GM12878 (cell line): ENCODE data around the gene FGGY. TPM values are rescaled to one million over a fixed set of nuclear protein-coding genes. Genes with fewer than 3 reads are reported as not detected.

Experiments used
- ATAC-seq: fragments of 200-7000 bp; cut with Tn5 transposase; 3 replicates; pipeline ENCODE4 v1.9.1; 2020; ENCODE audit warnings: mild to moderate bottlenecking, moderate library complexity
- BruUV-seq: library from RNA; stranded (reverse); fragments of 400-500 nt; replicated peaks from 2 replicates; lab custom pipeline; 2021; lab: Mats Ljungman, UMichigan
- CTCF ChIA-PET: fragments of 300-600 bp; sonication (Branson Sonifier 250); formaldehyde crosslinking; extraction: SDS; loops from one replicate; lab custom pipeline; 2021; ENCODE audit warnings: inconsistent platforms; lab: Yijun Ruan, JAX
- POLR2A ChIA-PET: fragments of 350-600 bp; formaldehyde crosslinking; extraction: SDS; loops from one replicate; lab custom pipeline; 2021; ENCODE audit warnings: inconsistent platforms; lab: Charles Lee
- RAD21 ChIA-PET: fragments of 300-600 bp; sonication (Branson Sonifier 250); formaldehyde crosslinking; loops from one replicate; lab custom pipeline; 2023; ENCODE audit warnings: antibody characterized with exemption; ENCODE audit not compliant: unreplicated experiment; lab: Charles Lee
- SMC1A ChIA-PET: fragments of 300-600 bp; sonication (Branson Sonifier 250); formaldehyde crosslinking; loops from one replicate; lab custom pipeline; 2023; ENCODE audit not compliant: unreplicated experiment, uncharacterized antibody; lab: Charles Lee
- DNase-seq: peaks from one replicate; pipeline ENCODE4 v3.0.0-alpha.2; 2011; ENCODE audit warnings: low read depth, low spot score
- FAIRE-seq: peaks from 3 replicates; lab custom pipeline; 2011; peaks lifted over from hg19 to GRCh38; lab: Jason Lieb, UNC
- H2AFZ ChIP-seq: 2 replicates; pipeline ENCODE4 v1.6.0; 2011; ENCODE audit warnings: low read depth, low read length, control low read depth; ENCODE audit not compliant: control insufficient read depth
- H3K27ac ChIP-seq: 2 replicates; pipeline ENCODE4 v1.5.1; 2011; ENCODE audit warnings: control low read depth; ENCODE audit not compliant: control insufficient read depth, insufficient read depth
- H3K27me3 ChIP-seq, 2 experiments: replicated peaks in 1 of 2; 2 replicates each; pipeline versions ENCODE4 v1.6.0 to v1.6.1; 2011; ENCODE audit warnings: low read length in 1 of 2; ENCODE audit not compliant: control insufficient read depth in 2 of 2, insufficient read depth in 2 of 2
- H3K36me3 ChIP-seq, 2 experiments: 2 replicates each; pipeline ENCODE4 v1.5.1; 2011; ENCODE audit warnings: low read length in 1 of 2; ENCODE audit not compliant: control insufficient read depth in 2 of 2, insufficient read depth in 2 of 2
- H3K4me1 ChIP-seq: 2 replicates; pipeline ENCODE4 v1.6.1; 2011; ENCODE audit warnings: mild to moderate bottlenecking, low read length, moderate library complexity, mixed read lengths; ENCODE audit not compliant: control insufficient read depth, insufficient read depth
- H3K4me2 ChIP-seq: 2 replicates; pipeline ENCODE4 v1.6.0; 2011; ENCODE audit warnings: control low read depth; ENCODE audit not compliant: control insufficient read depth, insufficient read depth
- H3K4me3 ChIP-seq: fragments of 200-600 bp; sonication (generic); 2 replicates; pipeline ENCODE4 v1.5.1; 2016
- H3K79me2 ChIP-seq: 2 replicates; pipeline ENCODE4 v1.6.0; 2011; ENCODE audit warnings: low read length; ENCODE audit not compliant: control insufficient read depth, insufficient read depth
- H3K9ac ChIP-seq: 2 replicates; pipeline ENCODE4 v1.8.0; 2011; ENCODE audit warnings: low read length, control low read depth, mixed read lengths; ENCODE audit not compliant: control insufficient read depth, insufficient read depth
- H3K9me3 ChIP-seq: replicated peaks from 3 replicates; pipeline ENCODE4 v1.5.1; 2011; ENCODE audit warnings: mild to moderate bottlenecking, low read length; ENCODE audit not compliant: control insufficient read depth, insufficient read depth
- H4K20me1 ChIP-seq: 2 replicates; pipeline ENCODE4 v1.6.0; 2011; ENCODE audit not compliant: control insufficient read depth, insufficient read depth
- BHLHE40 ChIP-seq, 2 experiments: fragments of 450-650 bp in 1 of 2; IDR thresholded peaks; 2 replicates each; pipeline ENCODE4 v1.6.1; 2011 to 2017; ENCODE audit warnings: low read depth in 2 of 2, borderline replicate concordance in 1 of 2, improper control_type of control experiment in 1 of 2, low read length in 1 of 2, mild to moderate bottlenecking in 1 of 2
- CBX3 ChIP-seq: fragments of 200-600 bp; sonication (generic); IDR thresholded peaks from 2 replicates; pipeline ENCODE4 v1.6.1; 2016; ENCODE audit warnings: low read depth, borderline replicate concordance
- CHD1 ChIP-seq: IDR thresholded peaks from 2 replicates; pipeline ENCODE4 v1.6.1; 2012; ENCODE audit warnings: low read depth, low read length, improper control_type of control experiment
- HCFC1 ChIP-seq: fragments of 150-350 bp; IDR thresholded peaks from 2 replicates; pipeline ENCODE4 v1.6.1; 2014; ENCODE audit warnings: low read length
- IKZF2 ChIP-seq, 2 experiments: fragments of 450-650 bp; IDR thresholded peaks; 2 replicates each; pipeline ENCODE4 v1.6.1; 2017; ENCODE audit warnings: mild to moderate bottlenecking in 2 of 2, moderate library complexity in 2 of 2
- KDM1A ChIP-seq: fragments of 200-600 bp; sonication (generic); IDR thresholded peaks from 2 replicates; pipeline ENCODE4 v1.6.1; 2016; ENCODE audit warnings: borderline replicate concordance
- MYC ChIP-seq: IDR thresholded peaks from 2 replicates; pipeline ENCODE4 v1.6.1; 2011; ENCODE audit warnings: mild to moderate bottlenecking, low read length, moderate library complexity, inconsistent platforms; ENCODE audit not compliant: insufficient read depth, insufficient replicate concordance, insufficient read length, severe bottlenecking
- NFYA ChIP-seq: IDR thresholded peaks from 2 replicates; pipeline ENCODE4 v1.6.1; 2011; ENCODE audit warnings: low read depth, mild to moderate bottlenecking, low read length, improper control_type of control experiment, borderline replicate concordance
- PAX8 ChIP-seq: fragments of 450-650 bp; IDR thresholded peaks from 2 replicates; pipeline ENCODE4 v1.6.1; 2017; ENCODE audit warnings: mild to moderate bottlenecking, moderate library complexity
- PML ChIP-seq: IDR thresholded peaks from 2 replicates; pipeline ENCODE4 v1.6.1; 2012; ENCODE audit warnings: low read length, inconsistent platforms
- RELA ChIP-seq: fragments of 450-650 bp; IDR thresholded peaks from 2 replicates; pipeline ENCODE4 v1.8.0; 2014; ENCODE audit warnings: borderline replicate concordance; ENCODE audit not compliant: partially characterized antibody
- SPI1 ChIP-seq: IDR thresholded peaks from 2 replicates; pipeline ENCODE4 v1.6.1; 2011; ENCODE audit warnings: low read depth, mild to moderate bottlenecking, low read length, moderate library complexity, borderline replicate concordance; ENCODE audit not compliant: insufficient read depth
- STAT1 ChIP-seq: fragments of 450-650 bp; conservative IDR thresholded peaks from 2 replicates; pipeline ENCODE4 v1.6.1; 2014; ENCODE audit warnings: antibody characterized with exemption, mild to moderate bottlenecking
- SUZ12 ChIP-seq: fragments of 200-600 bp; sonication (generic); IDR thresholded peaks from one replicate; pipeline ENCODE4 v1.6.1; 2018; ENCODE audit warnings: antibody characterized with exemption, mild to moderate bottlenecking; ENCODE audit not compliant: unreplicated experiment
- ZNF274 ChIP-seq: IDR thresholded peaks from one replicate; pipeline ENCODE4 v1.8.0; 2011; ENCODE audit not compliant: insufficient read length, insufficient read depth
- WGBS: methylation state at CpG from one replicate; pipeline ENCODE4 v1.1.6; 2016; ENCODE audit warnings: low lambda C conversion rate; ENCODE audit not compliant: insufficient replicate concordance, insufficient coverage; ENCODE audit errors: missing lambda C conversion rate; 5-methylcytosine and 5-hydroxymethylcytosine counted together
- in situ Hi-C: fragments of 300-500 bp; cut with MboI; formaldehyde crosslinking; loops from 9 replicates; pipeline ENCODE4 v1.14.3; 2018; ENCODE audit warnings: mixed read lengths
- intact Hi-C: fragments of 100-400 bp; cut with micrococcal nuclease; formaldehyde crosslinking; loops from one replicate; pipeline ENCODE4 v1.14.2; 2022; ENCODE audit not compliant: unreplicated experiment
- polyA plus RNA-seq, 11 experiments: library from polyadenylated mRNA; depleted of rRNA in 4 of 11; unstranded in 6 of 11; stranded (reverse) in 5 of 11; fragments of >200 nt; fragmentation: Nextera tagmentation in 4 of 11; fragmentation: Illumina TruSeq in 1 of 11; extraction: Ambion mirVana in 4 of 11; extraction: Trizol in 1 of 11; gene quantifications; 1 replicate in 1 of 11; 2 replicates in 10 of 11; pipeline versions ENCODE4 v1.2.1 to v1.2.3, GENCODE V29; 2011 to 2016; ENCODE audit warnings: inconsistent platforms in 2 of 11, missing spikeins in 2 of 11, low read depth in 1 of 11
- total RNA-seq, 4 experiments: library from RNA; depleted of rRNA in 3 of 4; stranded (reverse); fragments of >200 nt in 3 of 4; fragmentation: Illumina TruSeq in 1 of 4; extraction: Trizol in 1 of 4; gene quantifications; 2 replicates each; pipeline versions ENCODE4 v1.2.1 to v1.2.3, GENCODE V29; 2013 to 2021
- TF ChIP-seq, protein P1 (sequence below): IDR thresholded peaks from 2 replicates; pipeline ENCODE4 v1.6.1; 2012; ENCODE audit warnings: low read depth, low read length, improper control_type of control experiment
- TF ChIP-seq, protein P2 (sequence below): fragments of 150-350 bp; IDR thresholded peaks from 2 replicates; pipeline ENCODE4 v1.6.1; 2016; ENCODE audit warnings: low read depth, low read length
- TF ChIP-seq, protein P3 (sequence below): fragments of 450-650 bp; IDR thresholded peaks from 2 replicates; pipeline ENCODE4 v1.6.1; 2016; ENCODE audit warnings: mild to moderate bottlenecking

Gene FGGY
- total and polyA plus RNA-seq, 10 of the 15 experiments (the other 5 are each of a cell fraction or from before 2014, with no cell fraction given) = 6.2 to 11.9 (median 7.5) TPM

DNA sequence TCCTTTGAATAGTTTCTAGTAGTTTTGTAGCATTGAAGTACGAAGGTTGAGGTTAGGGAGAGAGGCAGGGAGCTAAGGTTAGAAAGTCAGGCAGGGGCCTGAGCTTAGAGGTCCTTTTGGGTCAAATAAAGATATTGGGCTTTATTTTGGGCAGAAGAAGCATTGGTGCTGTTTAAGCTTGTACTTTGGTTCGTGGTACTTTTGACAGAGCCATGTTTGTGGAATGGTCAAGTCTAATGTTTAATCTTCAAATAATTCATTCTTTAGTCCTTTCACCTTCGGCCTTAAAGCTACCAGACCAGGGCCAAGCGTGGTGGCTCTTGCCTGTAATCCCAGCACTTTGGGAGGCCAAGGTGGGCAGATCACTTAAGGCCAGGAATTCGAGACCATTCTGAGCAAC, 12.5 kb downstream of the FGGY start:
- Histone ChIP-seq H3K4me1 (no peaks in the 10 kb centered on the region), H3K27ac (no peak overlapping the region), H3K9ac (no peak overlapping the region), H3K4me2 (no peak overlapping the region), H3K27me3 (no peaks in the 10 kb centered on the region), H3K79me2 (no peaks in the 10 kb centered on the region), H3K4me3 (no peak overlapping the region), H3K36me3 (no peaks in the 10 kb centered on the region), H2AFZ (no peak overlapping the region), H3K9me3 (peaks cover 1% of the 10 kb centered on the region; the same call in 2 of the 3 replicates), H4K20me1 (no peaks in the 10 kb centered on the region)
- ChIA-PET RAD21 (no interaction called here), SMC1A (interaction anchor here (0.7 to 1.3 kb wide), 4 partner anchors 12 to 389 kb away, joined by 3 read pairs; no protein-coding TSS in a partner anchor), CTCF (interaction anchor here (0.5 to 0.9 kb wide), 2 partner anchors 390 to 502 kb away, joined by 3 to 5 read pairs; no protein-coding TSS in a partner anchor), POLR2A (no interaction called here)
- no peak for FAIRE-seq
- intact Hi-C loops (no loop called here), in situ Hi-C loops (no loop called here)
- no peak for ATAC-seq
- 92% methylated on average over 5 of the region's 5 CpGs for WGBS
- BruUV-seq = no TSS peak
- TF ChIP-seq NFYA (no peak), KDM1A (no peak), SPI1 (no peak), STAT1 (no peak), ZNF274 (no peak), RELA (no peak), MYC (no peak), HCFC1 (no peak), PML (no peak), SUZ12 (no peak), CHD1 (no peak), PAX8 (no peak), BHLHE40 (IDR thresholded peaks at IDR 0.05; ENCODE audit: borderline replicate concordance in 1 of 2, low read depth in 2 of 2, low read length in 1 of 2) (no peak), IKZF2 (IDR thresholded peaks at IDR 0.05) (no peak), CBX3 (no peak)
- TF ChIP-seq, protein P1, sequence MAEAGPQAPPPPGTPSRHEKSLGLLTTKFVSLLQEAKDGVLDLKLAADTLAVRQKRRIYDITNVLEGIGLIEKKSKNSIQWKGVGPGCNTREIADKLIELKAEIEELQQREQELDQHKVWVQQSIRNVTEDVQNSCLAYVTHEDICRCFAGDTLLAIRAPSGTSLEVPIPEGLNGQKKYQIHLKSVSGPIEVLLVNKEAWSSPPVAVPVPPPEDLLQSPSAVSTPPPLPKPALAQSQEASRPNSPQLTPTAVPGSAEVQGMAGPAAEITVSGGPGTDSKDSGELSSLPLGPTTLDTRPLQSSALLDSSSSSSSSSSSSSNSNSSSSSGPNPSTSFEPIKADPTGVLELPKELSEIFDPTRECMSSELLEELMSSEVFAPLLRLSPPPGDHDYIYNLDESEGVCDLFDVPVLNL = no peak
- TF ChIP-seq, protein P2, sequence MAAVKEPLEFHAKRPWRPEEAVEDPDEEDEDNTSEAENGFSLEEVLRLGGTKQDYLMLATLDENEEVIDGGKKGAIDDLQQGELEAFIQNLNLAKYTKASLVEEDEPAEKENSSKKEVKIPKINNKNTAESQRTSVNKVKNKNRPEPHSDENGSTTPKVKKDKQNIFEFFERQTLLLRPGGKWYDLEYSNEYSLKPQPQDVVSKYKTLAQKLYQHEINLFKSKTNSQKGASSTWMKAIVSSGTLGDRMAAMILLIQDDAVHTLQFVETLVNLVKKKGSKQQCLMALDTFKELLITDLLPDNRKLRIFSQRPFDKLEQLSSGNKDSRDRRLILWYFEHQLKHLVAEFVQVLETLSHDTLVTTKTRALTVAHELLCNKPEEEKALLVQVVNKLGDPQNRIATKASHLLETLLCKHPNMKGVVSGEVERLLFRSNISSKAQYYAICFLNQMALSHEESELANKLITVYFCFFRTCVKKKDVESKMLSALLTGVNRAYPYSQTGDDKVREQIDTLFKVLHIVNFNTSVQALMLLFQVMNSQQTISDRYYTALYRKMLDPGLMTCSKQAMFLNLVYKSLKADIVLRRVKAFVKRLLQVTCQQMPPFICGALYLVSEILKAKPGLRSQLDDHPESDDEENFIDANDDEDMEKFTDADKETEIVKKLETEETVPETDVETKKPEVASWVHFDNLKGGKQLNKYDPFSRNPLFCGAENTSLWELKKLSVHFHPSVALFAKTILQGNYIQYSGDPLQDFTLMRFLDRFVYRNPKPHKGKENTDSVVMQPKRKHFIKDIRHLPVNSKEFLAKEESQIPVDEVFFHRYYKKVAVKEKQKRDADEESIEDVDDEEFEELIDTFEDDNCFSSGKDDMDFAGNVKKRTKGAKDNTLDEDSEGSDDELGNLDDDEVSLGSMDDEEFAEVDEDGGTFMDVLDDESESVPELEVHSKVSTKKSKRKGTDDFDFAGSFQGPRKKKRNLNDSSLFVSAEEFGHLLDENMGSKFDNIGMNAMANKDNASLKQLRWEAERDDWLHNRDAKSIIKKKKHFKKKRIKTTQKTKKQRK = no peak
- TF ChIP-seq, protein P3, sequence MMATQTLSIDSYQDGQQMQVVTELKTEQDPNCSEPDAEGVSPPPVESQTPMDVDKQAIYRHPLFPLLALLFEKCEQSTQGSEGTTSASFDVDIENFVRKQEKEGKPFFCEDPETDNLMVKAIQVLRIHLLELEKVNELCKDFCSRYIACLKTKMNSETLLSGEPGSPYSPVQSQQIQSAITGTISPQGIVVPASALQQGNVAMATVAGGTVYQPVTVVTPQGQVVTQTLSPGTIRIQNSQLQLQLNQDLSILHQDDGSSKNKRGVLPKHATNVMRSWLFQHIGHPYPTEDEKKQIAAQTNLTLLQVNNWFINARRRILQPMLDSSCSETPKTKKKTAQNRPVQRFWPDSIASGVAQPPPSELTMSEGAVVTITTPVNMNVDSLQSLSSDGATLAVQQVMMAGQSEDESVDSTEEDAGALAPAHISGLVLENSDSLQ = no peak
- DNase-seq = no peak
